ENCODE results near the gene CLIP3. TPM values are rescaled to one million over a fixed set of nuclear protein-coding genes. Genes with fewer than 3 reads are reported as not detected.

The CLIP3 gene
- total RNA-seq, 2 experiments from 2014 or later, result 0.74 to 1.7 TPM

- Mint-ChIP-seq H3K27ac (peak within 1 kb of the TSS; percentile 97), H3K27me3 (ENCODE audit: low read depth) (no peaks in the 10 kb centered on the region), H3K4me1 (ENCODE audit: low read depth) (peaks cover 37% of the 10 kb centered on the region), H3K9me3 (ENCODE audit: insufficient read depth) (no peaks in the 10 kb centered on the region), H3K4me3 (peak within 1 kb of the TSS; percentile 96), H3K36me3 (ENCODE audit: low read depth) (peaks cover 13% of the 10 kb centered on the region)
- peak; percentile 99 for ATAC-seq
- ChIA-PET CTCF (interaction anchor here (1.0 to 1.8 kb wide), 3 partner anchors 20 to 132 kb away, joined by 3 to 6 read pairs (median 4); partner anchors contain the start of genes SDHAF1, THAP8 and WDR62), POLR2A (interaction anchor here (0.7 to 1.7 kb wide), 8 partner anchors 9 to 126 kb away, joined by 3 to 9 read pairs (median 4); partner anchors contain the start of genes CAPNS1 and SDHAF1)
- peak; percentile 100 for DNase-seq
Observed at GRCh38 chr19:36014012-36014924, 18.4 kb downstream of the CLIP3 start, which contains the start of gene ALKBH6. TSS of gene ALKBH6 (minus strand) at chr19:36014213. CDS start at chr19:36013397, 816 bp downstream.

GRCh38 chr19:36013280-36014011 lies 19.2 kb downstream of the CLIP3 start:
- ChIA-PET POLR2A (interaction anchor here (0.8 to 1.7 kb wide), 6 partner anchors 8 to 110 kb away, joined by 3 to 9 read pairs (median 4); partner anchors contain the start of gene SDHAF1), CTCF (interaction anchor here (1.0 to 1.8 kb wide), 3 partner anchors 19 to 131 kb away, joined by 3 to 6 read pairs (median 4); partner anchors contain the start of genes SDHAF1, THAP8 and WDR62)
- Mint-ChIP-seq H3K27ac (peak overlapping the region; percentile 97), H3K27me3 (ENCODE audit: low read depth) (no peaks in the 10 kb centered on the region), H3K4me1 (ENCODE audit: low read depth) (peaks cover 42% of the 10 kb centered on the region), H3K36me3 (ENCODE audit: low read depth) (peaks cover 11% of the 10 kb centered on the region), H3K9me3 (ENCODE audit: insufficient read depth) (no peaks in the 10 kb centered on the region), H3K4me3 (peak overlapping the region; percentile 96)
- DNase-seq (no peak), ATAC-seq (no peak)

GRCh38 chr19:36010402-36010801 lies 22.3 kb downstream of the CLIP3 start:
- DNase-seq (no peak), ATAC-seq (no peak)
- Mint-ChIP-seq H3K36me3 (ENCODE audit: low read depth) (peaks cover 7% of the 10 kb centered on the region), H3K27me3 (ENCODE audit: low read depth) (no peaks in the 10 kb centered on the region), H3K4me3 (no peak overlapping the region), H3K4me1 (ENCODE audit: low read depth) (peaks cover 35% of the 10 kb centered on the region), H3K9me3 (ENCODE audit: insufficient read depth) (no peaks in the 10 kb centered on the region), H3K27ac (no peak overlapping the region)
- ChIA-PET CTCF (no interaction called here), POLR2A (no interaction called here)

- H3K27me3 Mint-ChIP-seq (ENCODE audit: low read depth), result no peaks in the 10 kb centered on the region
- CTCF ChIA-PET, result no interaction called here
- H3K27ac Mint-ChIP-seq, result peak overlapping the region; percentile 51
- ATAC-seq (no peak), DNase-seq (no peak)
- POLR2A ChIA-PET, result no interaction called here
- H3K9me3 Mint-ChIP-seq (ENCODE audit: insufficient read depth), result no peaks in the 10 kb centered on the region
- peaks cover 7% of the 10 kb centered on the region for H3K36me3 Mint-ChIP-seq (ENCODE audit: low read depth)
- peaks cover 29% of the 10 kb centered on the region for H3K4me1 Mint-ChIP-seq (ENCODE audit: low read depth)
- H3K4me3 Mint-ChIP-seq, result peak overlapping the region; percentile 29
Observed at GRCh38 chr19:36009633-36010379, 22.9 kb downstream of the CLIP3 start.

GRCh38 chr19:36009220-36009619 lies 23.5 kb downstream of the CLIP3 start:
- peak overlapping the region; percentile 51 for H3K27ac Mint-ChIP-seq
- H3K4me3 Mint-ChIP-seq, result peak overlapping the region; percentile 29
- peak; percentile 14 for ATAC-seq
- ChIA-PET POLR2A (no interaction called here), CTCF (no interaction called here)
- no peaks in the 10 kb centered on the region for H3K9me3 Mint-ChIP-seq (ENCODE audit: insufficient read depth)
- DNase-seq, result peak; percentile 51
- peaks cover 9% of the 10 kb centered on the region for H3K36me3 Mint-ChIP-seq (ENCODE audit: low read depth)
- H3K27me3 Mint-ChIP-seq (ENCODE audit: low read depth), result no peaks in the 10 kb centered on the region
- H3K4me1 Mint-ChIP-seq (ENCODE audit: low read depth), result peaks cover 24% of the 10 kb centered on the region

GRCh38 chr19:36008336-36008978 lies 24.2 kb downstream of the CLIP3 start, which contains the start of gene SYNE4:
TSS of gene SYNE4 (minus strand) at chr19:36008813. CDS start at chr19:36008681, 132 bp downstream.
- no peak for DNase-seq
- no peak for ATAC-seq
- Mint-ChIP-seq H3K4me3 (peak within 1 kb of the TSS; percentile 48), H3K36me3 (ENCODE audit: low read depth) (peaks cover 9% of the 10 kb centered on the region), H3K4me1 (ENCODE audit: low read depth) (peaks cover 19% of the 10 kb centered on the region), H3K9me3 (ENCODE audit: insufficient read depth) (no peaks in the 10 kb centered on the region), H3K27ac (peak within 1 kb of the TSS; percentile 51), H3K27me3 (ENCODE audit: low read depth) (no peaks in the 10 kb centered on the region)
- ChIA-PET CTCF (no interaction called here), POLR2A (no interaction called here)

- Mint-ChIP-seq H3K36me3 (ENCODE audit: low read depth) (peaks cover 13% of the 10 kb centered on the region), H3K4me1 (ENCODE audit: low read depth) (peaks cover 10% of the 10 kb centered on the region), H3K27me3 (ENCODE audit: low read depth) (no peaks in the 10 kb centered on the region), H3K9me3 (ENCODE audit: insufficient read depth) (no peaks in the 10 kb centered on the region), H3K27ac (no peak overlapping the region), H3K4me3 (no peak overlapping the region)
- ChIA-PET CTCF (no interaction called here), POLR2A (no interaction called here)
- ATAC-seq (no peak), DNase-seq (no peak)
Observed at GRCh38 chr19:36006955-36007354, 25.7 kb downstream of the CLIP3 start.

GRCh38 chr19:36003284-36003683 lies 29.4 kb downstream of the CLIP3 start:
- Mint-ChIP-seq H3K27ac (no peak overlapping the region), H3K4me1 (ENCODE audit: low read depth) (no peaks in the 10 kb centered on the region), H3K9me3 (ENCODE audit: insufficient read depth) (no peaks in the 10 kb centered on the region), H3K27me3 (ENCODE audit: low read depth) (no peaks in the 10 kb centered on the region), H3K36me3 (ENCODE audit: low read depth) (peaks cover 19% of the 10 kb centered on the region), H3K4me3 (no peak overlapping the region)
- ATAC-seq, result no peak
- CTCF ChIA-PET, result no interaction called here
- DNase-seq, result no peak
- POLR2A ChIA-PET, result interaction anchor here (0.7 to 1.6 kb wide), 2 partner anchors 10 to 36 kb away, joined by 3 to 6 read pairs; partner anchors contain the start of gene ALKBH6

- Mint-ChIP-seq H3K36me3 (ENCODE audit: low read depth) (peaks cover 27% of the 10 kb centered on the region), H3K27me3 (ENCODE audit: low read depth) (no peaks in the 10 kb centered on the region), H3K27ac (no peak overlapping the region), H3K4me1 (ENCODE audit: low read depth) (peaks cover 8% of the 10 kb centered on the region), H3K4me3 (no peak overlapping the region), H3K9me3 (ENCODE audit: insufficient read depth) (no peaks in the 10 kb centered on the region)
- ChIA-PET POLR2A (no interaction called here), CTCF (interaction anchor here (0.6 kb wide), 1 partner anchor 1699 kb away, joined by 3 read pairs; no protein-coding TSS in a partner anchor)
- DNase-seq, result no peak
- ATAC-seq, result no peak
Observed at GRCh38 chr19:36001605-36002004, 31.1 kb downstream of the CLIP3 start.

GRCh38 chr19:35996777-35997176 lies 35.9 kb downstream of the CLIP3 start:
- Mint-ChIP-seq H3K27me3 (ENCODE audit: low read depth) (no peaks in the 10 kb centered on the region), H3K4me3 (peak overlapping the region; percentile 92), H3K9me3 (ENCODE audit: insufficient read depth) (no peaks in the 10 kb centered on the region), H3K36me3 (ENCODE audit: low read depth) (peaks cover 25% of the 10 kb centered on the region), H3K27ac (peak overlapping the region; percentile 15), H3K4me1 (ENCODE audit: low read depth) (peaks cover 26% of the 10 kb centered on the region)
- no peak for ATAC-seq
- no peak for DNase-seq
- POLR2A ChIA-PET, result interaction anchor here (1.9 to 2.6 kb wide), 2 partner anchors 17 to 58 kb away, joined by 6 to 9 read pairs; partner anchors contain the start of genes ALKBH6, THAP8 and WDR62
- CTCF ChIA-PET, result no interaction called here
